Colonic mucosa (tissue), 4 donors: ENCODE measurements around the gene ACVR1. TPM values are rescaled to one million over a fixed set of nuclear protein-coding genes. Genes with fewer than 3 reads are reported as not detected.

Experiments
- DNase-seq: peaks from one replicate; pipeline ENCODE4 v3.0.0-alpha.2; 2020
- H3K27ac ChIP-seq: fragments of 200-600 bp; one replicate; pipeline ENCODE4 v1.8.0; 2021
- H3K27me3 ChIP-seq: fragments of 200-600 bp; one replicate; pipeline ENCODE4 v1.8.0; 2021
- H3K36me3 ChIP-seq: fragments of 200-600 bp; one replicate; pipeline ENCODE4 v1.8.0; 2021
- H3K4me1 ChIP-seq: fragments of 200-600 bp; one replicate; pipeline ENCODE4 v1.8.0; 2021; ENCODE audit warnings: mild to moderate bottlenecking
- H3K4me3 ChIP-seq: fragments of 200-600 bp; one replicate; pipeline ENCODE4 v1.8.0; 2021
- H3K9ac ChIP-seq, 2 donors: one replicate each; pipeline ENCODE4 v1.7.0; 2013; ENCODE audit warnings: control low read depth in 2 of 2, low read depth in 2 of 2, low read length in 2 of 2
- H3K9me3 ChIP-seq: fragments of 200-600 bp; one replicate; pipeline ENCODE4 v1.8.0; 2021
- intact Hi-C: fragments of 100-400 bp; cut with DNase I; formaldehyde crosslinking; loops from one replicate; pipeline ENCODE4 v1.14.1; 2022
- total RNA-seq, 2 donors: library from RNA; stranded (reverse); fragmentation: NEBNext Ultra II Directional in 1 of 2; extraction: Animal tissue kit (Norgen Biotek cat#: 25700) in 1 of 2; gene quantifications; one replicate each; pipeline ENCODE4 v1.2.1, GENCODE V29; 2021
- TF ChIP-seq, protein P1 (sequence below): fragments of 200-600 bp; IDR thresholded peaks from one replicate; pipeline ENCODE4 v1.8.0; 2022; ENCODE audit warnings: antibody characterized with exemption, mild to moderate bottlenecking
- donor health status: healthy.
- donor health status: DM: no; HTN: no; CAD: no.
- donor health status: DM: no; HTN: no; CAD: no.

Gene ACVR1
- total RNA-seq, 2 donors from 2014 or later, result 15.8 to 18.0 TPM

DNA sequence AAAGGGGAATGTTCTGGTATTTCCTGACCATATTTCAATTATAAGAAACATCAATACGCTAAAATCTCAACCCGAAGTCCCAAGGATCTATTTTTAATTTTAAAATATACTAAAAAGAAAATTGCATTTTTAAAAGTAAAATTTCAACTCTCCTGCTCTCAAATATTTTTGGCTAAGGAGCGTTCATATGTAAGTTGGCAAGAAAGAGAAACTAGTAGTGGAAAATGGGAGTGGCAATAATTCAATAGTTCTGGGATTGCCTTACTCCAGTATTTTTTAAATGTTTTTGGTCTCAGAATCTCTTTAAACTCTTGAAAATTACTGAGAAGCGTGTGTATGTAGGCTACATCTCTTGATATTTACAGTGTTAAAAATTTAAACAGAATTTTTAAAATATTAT, 72.7 kb downstream of the ACVR1 start:
- intact Hi-C loops, result no loop called here
- TF ChIP-seq, protein P1, sequence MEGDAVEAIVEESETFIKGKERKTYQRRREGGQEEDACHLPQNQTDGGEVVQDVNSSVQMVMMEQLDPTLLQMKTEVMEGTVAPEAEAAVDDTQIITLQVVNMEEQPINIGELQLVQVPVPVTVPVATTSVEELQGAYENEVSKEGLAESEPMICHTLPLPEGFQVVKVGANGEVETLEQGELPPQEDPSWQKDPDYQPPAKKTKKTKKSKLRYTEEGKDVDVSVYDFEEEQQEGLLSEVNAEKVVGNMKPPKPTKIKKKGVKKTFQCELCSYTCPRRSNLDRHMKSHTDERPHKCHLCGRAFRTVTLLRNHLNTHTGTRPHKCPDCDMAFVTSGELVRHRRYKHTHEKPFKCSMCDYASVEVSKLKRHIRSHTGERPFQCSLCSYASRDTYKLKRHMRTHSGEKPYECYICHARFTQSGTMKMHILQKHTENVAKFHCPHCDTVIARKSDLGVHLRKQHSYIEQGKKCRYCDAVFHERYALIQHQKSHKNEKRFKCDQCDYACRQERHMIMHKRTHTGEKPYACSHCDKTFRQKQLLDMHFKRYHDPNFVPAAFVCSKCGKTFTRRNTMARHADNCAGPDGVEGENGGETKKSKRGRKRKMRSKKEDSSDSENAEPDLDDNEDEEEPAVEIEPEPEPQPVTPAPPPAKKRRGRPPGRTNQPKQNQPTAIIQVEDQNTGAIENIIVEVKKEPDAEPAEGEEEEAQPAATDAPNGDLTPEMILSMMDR, result no peak
- Histone ChIP-seq H3K27me3 (no peaks in the 10 kb centered on the region), H3K36me3 (no peaks in the 10 kb centered on the region), H3K9ac (no peak overlapping the region), H3K4me3 (no peak overlapping the region), H3K4me1 (no peaks in the 10 kb centered on the region), H3K9me3 (no peaks in the 10 kb centered on the region), H3K27ac (no peak overlapping the region)
- no peak for DNase-seq

DNA sequence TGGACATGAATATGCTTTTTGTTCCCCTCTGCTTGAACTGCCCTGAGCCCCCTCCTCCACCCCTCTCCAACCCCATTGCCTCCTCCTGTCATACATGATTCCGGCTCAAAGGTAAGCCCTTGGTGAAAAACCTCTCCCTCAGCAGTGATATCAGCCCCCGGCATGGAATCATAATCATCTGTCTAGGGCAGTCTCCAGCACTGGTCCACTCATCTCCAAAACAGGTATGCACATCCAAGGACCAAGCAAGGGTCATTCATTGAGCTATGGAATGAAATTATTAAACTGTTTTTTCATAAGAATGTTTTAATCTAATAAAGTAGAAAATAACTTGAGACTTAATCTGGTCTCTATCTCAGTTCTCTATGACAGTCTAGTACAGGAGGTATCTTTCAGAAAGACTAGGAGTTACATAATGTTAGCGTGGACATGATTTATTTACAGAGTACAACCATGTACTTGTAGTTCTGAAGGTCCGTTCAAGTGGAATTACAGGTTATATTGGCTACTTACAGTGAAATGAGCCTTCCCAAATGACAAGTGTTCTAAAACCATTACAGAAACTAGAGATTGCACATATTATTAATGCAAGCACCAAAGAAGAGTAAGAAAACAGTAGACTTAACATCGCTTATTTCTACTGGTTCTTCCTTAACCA, 75.2 kb downstream of the ACVR1 start:
- Histone ChIP-seq H3K9me3 (no peaks in the 10 kb centered on the region), H3K4me1 (no peaks in the 10 kb centered on the region), H3K36me3 (no peaks in the 10 kb centered on the region), H3K9ac (no peak overlapping the region), H3K27ac (no peak overlapping the region), H3K4me3 (no peak overlapping the region), H3K27me3 (no peaks in the 10 kb centered on the region)
- TF ChIP-seq, protein P1, result no peak
- DNase-seq, result no peak
- intact Hi-C loops, result no loop called here

DNA sequence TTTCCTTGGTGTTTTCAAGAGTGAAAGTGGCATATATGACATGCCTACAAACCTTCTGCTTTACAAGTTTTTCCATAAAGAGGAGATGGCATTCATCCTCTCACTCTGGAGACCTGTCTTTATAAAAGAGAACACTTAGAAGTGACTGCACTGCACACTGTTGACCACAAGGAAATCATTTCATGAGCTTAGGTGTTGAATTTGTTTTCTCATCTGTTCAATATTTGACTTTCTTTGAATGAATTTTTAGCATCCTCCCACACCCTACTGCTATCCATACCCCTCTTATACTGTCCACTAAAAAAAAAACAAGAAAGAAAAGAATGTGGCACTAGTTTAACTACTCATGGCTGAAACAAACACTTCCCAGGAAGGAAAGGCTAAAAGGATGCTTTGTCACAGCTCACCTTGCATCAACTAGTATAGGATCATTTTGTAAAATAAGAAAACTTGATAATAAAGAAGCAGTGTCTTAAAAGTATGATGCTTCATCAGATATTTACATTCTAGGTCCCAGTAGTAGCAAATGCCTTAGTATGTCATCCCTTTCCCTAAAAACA, 83.0 kb downstream of the ACVR1 start:
- H3K9me3 ChIP-seq, result no peaks in the 10 kb centered on the region
- no peak overlapping the region for H3K9ac ChIP-seq
- no peak overlapping the region for H3K27ac ChIP-seq
- no peaks in the 10 kb centered on the region for H3K27me3 ChIP-seq
- H3K4me1 ChIP-seq, result peaks cover 7% of the 10 kb centered on the region
- H3K36me3 ChIP-seq, result no peaks in the 10 kb centered on the region
- no peak overlapping the region for H3K4me3 ChIP-seq
- TF ChIP-seq, protein P1, result peak; percentile 13
- no peak for DNase-seq
- intact Hi-C loops, result no loop called here

DNA sequence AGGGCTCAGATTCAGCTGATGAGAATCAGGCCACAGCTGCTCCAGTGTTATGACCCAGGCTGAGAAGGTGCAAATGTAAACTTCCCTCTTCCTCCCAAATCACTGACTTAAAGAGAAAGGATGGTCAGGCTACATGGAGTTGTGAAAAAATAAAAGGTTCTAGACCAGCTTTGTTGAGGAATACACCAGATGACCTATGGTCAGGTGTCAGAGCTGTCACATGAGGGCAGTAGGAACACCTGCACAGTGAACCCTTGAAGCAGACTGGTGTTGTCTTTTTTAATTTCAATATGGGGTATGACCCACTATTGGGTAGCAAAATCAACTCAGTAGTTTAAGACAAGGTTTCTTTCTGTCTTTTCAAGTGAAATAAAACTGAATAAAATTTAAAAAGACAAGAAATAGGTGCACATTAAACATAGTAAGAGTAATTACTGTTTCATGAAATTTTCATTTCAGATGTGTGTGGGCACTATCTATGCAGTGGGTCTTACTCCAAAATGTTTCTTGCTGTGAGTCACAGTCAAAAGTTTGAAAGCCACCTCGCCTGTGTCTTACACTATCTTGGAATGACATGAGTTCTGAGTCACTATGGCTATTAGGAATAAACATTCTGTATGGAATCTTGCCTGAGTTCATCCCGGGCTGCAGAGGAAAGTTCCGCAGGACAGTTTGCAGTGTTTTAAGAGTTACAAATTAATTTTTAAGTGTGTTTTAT, 83.6 kb downstream of the ACVR1 start:
- Histone ChIP-seq H3K4me3 (no peak overlapping the region), H3K9ac (no peak overlapping the region), H3K27me3 (no peaks in the 10 kb centered on the region), H3K27ac (no peak overlapping the region), H3K36me3 (no peaks in the 10 kb centered on the region), H3K4me1 (peaks cover 7% of the 10 kb centered on the region), H3K9me3 (no peaks in the 10 kb centered on the region)
- no peak for DNase-seq
- intact Hi-C loops, result no loop called here
- TF ChIP-seq, protein P1, result no peak

DNA sequence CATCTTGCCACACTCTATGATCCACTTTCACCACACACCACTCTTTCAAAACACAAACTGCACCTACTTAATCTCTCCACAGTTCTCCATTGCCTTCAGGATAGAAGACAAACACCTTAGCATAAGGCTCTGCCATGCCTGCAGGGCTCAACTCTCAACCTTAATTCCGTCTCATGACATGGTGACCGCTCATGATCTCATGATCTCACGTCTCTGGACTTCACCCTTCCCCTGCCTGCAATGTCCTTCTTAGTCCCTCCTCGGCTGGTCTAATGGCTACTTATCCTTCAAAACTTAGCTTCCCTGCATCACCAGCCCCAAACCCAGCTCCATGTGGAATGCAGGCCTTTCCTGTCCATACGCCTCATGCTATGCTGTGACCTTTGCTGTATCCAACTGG, 85.3 kb downstream of the ACVR1 start:
- H3K36me3 ChIP-seq, result no peaks in the 10 kb centered on the region
- H3K4me3 ChIP-seq, result no peak overlapping the region
- H3K27me3 ChIP-seq, result no peaks in the 10 kb centered on the region
- intact Hi-C loops, result no loop called here
- H3K9ac ChIP-seq, result no peak overlapping the region
- no peak for DNase-seq
- TF ChIP-seq, protein P1, result no peak
- no peaks in the 10 kb centered on the region for H3K9me3 ChIP-seq
- no peak overlapping the region for H3K27ac ChIP-seq
- H3K4me1 ChIP-seq, result peaks cover 7% of the 10 kb centered on the region
